Fibroblast of mammary gland (primary cell): ENCODE measurements around the gene IFT22.
A peak's percentile ranks its signal among the peaks of the same experiment; 100 is the strongest.

ENCODE experiments used
- DNase-seq: peaks from one replicate; pipeline ENCODE4 v3.0.0-alpha.2; 2010; ENCODE audit warnings: low read depth
- H3K4me3 ChIP-seq: 2 replicates; pipeline ENCODE4 v1.5.1; 2011; ENCODE audit warnings: low read depth, mild to moderate bottlenecking, low read length, moderate library complexity; ENCODE audit not compliant: control insufficient read depth
- CTCF ChIP-seq: conservative IDR thresholded peaks from 2 replicates; pipeline ENCODE4 v1.5.1; 2011; ENCODE audit warnings: low read depth, low read length, inconsistent platforms; ENCODE audit not compliant: control insufficient read depth, insufficient read depth

IFT22 gene

GRCh38 chr7:101342892-101343291 is 21.3 kb upstream of the IFT22 start:
- no peak overlapping the region for H3K4me3 ChIP-seq

GRCh38 chr7:101340379-101340778 is 18.8 kb upstream of the IFT22 start:
- TF ChIP-seq CTCF = no peak
- no peak for DNase-seq
- H3K4me3 ChIP-seq = no peak overlapping the region

More at GRCh38 chr7:101342892-101343291, 21.3 kb upstream of the IFT22 start:
- TF ChIP-seq CTCF = no peak
- no peak for DNase-seq

GRCh38 chr7:101333912-101334311 is 12.3 kb upstream of the IFT22 start:
- no peak overlapping the region for H3K4me3 ChIP-seq
- DNase-seq = no peak
- no peak for TF ChIP-seq CTCF

GRCh38 chr7:101332026-101332425 is 10.4 kb upstream of the IFT22 start:
- TF ChIP-seq CTCF = no peak
- no peak overlapping the region for H3K4me3 ChIP-seq
- no peak for DNase-seq

GRCh38 chr7:101330011-101330484 is 8.4 kb upstream of the IFT22 start:
- TF ChIP-seq CTCF = no peak
- DNase-seq = no peak
- no peak overlapping the region for H3K4me3 ChIP-seq

- TF ChIP-seq CTCF = no peak
- H3K4me3 ChIP-seq = no peak overlapping the region
- no peak for DNase-seq
Observed at GRCh38 chr7:101328159-101328558, 6.5 kb upstream of the IFT22 start.

- TF ChIP-seq CTCF = no peak
- DNase-seq = peak; percentile 21
- no peak overlapping the region for H3K4me3 ChIP-seq
Observed at GRCh38 chr7:101319401-101319800, 2.2 kb downstream of the IFT22 start.
